Measurements from ENCODE around the gene OTUB1.

Gene OTUB1

DNA sequence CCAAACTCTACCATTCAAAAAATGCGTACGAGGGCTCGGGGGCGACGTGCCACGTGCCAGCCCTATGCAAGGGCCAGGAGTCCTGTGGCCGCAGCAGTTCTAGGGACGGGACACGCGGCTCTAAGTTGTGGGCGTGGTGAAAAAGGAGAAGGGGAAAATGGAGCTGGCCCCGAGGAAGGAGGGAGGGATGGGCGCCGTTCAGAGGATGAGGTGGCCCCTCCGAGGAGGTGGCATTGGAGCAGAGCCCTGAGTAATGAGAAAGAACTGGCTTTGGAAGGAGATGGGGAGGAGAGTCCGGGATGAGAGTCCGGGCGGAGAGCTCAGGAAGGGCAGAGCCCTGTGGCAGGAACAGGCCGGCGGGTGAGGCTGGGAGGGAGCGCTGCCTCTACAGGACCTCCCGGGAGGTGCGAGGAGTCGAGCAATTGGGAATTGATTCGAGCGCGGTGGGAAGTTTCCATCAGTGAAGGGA lies 21.0 kb downstream of the OTUB1 start:
- DNase-seq = no peak

DNA sequence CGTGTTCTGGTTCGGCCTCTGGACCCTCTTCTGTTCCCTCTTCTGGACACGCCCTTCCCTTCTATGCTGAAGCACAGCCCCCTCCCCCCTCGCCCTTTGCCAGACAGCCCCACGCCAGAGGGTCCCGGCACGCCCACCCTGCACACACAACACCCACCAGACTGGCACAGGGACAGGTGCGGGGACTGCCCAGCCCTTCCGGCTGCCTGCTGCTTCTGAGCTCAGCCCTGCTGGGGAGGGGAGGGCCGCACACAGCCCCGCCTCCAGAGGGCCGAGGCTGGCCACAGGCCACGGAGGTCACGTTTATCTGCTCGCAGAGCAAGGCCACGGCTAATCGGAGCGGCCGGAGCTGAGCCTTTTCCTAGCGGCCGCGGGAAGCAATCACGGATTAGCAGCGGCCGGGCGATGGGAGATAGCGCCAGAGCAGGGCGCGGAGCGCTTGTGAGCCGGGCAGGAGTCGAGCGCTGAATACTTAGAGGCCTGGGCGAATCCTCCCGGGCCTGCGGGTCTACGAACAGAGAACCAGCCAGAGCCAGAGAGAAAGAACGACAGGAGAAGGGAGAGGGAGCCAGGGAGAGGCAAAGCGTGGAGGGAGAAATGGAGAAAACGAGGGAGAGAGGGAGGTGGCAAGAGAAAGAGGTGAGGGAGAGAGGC lies 21.5 kb downstream of the OTUB1 start:
- no peak for DNase-seq

DNA sequence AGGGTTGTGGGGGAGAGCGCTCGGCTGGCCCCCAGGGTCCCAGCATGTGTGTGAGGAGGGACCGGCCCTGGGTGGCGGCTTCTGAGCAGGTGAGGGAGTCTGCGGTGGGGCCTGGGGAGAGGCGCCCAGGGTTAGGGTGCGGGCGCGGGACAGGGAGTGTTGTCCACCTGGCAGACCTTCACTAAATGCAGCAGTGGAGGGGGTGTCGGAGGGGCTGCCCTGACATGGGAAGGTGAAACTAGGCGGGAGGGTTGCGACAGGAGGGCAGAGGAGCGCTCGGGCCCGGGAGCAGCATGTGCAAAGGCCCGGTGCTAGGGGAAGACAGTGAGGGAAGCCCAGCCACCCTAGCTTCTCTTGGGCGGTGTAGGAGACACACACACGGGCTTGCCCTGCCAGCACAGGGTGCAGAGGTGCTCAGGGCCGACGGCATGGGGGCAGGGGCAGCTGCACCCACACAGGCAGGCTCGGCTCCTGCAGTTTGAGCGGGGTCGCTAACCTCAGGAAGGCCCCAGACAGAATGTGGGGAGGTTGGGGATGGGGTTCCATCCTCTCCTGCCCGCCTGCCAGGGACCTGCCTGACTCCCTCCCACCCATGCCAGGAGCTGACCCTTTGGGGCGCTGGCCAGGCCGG lies 22.2 kb downstream of the OTUB1 start:
- no peak for DNase-seq

DNA sequence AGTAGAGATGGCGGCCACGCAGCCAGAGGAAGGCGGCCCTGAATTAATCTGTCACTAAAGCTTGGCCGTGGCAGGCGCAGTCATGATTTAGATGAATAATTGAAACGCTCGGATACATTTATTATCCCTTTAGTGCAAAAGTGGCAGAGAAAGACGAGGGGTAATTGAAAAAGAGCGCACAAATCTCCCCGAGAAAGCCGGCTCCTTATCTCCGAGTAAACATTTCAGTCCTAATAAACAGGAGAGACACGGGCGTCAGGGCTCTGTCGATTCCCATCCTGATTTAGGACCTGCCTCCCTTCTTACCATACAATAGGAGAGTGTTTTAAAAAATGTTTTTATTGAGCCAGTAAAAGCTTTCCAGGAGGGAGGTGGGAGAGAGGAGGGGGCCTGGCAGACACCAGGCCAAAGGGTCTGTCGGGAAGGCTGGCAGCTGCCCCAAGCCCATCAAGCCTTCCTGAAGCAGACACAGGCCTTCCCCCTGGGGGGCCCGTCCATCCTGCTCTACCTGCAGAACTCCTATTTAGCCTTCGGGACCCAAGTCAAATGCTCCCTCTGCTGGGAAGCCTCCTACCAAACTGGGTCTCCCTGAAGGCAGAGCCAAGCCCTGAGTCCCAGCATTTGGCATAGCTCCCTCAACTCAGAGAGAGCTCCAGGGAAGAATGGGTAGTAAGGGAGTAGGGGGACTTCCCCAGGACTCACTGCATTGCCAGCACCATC lies 22.8 kb downstream of the OTUB1 start:
- no peak for DNase-seq

DNA sequence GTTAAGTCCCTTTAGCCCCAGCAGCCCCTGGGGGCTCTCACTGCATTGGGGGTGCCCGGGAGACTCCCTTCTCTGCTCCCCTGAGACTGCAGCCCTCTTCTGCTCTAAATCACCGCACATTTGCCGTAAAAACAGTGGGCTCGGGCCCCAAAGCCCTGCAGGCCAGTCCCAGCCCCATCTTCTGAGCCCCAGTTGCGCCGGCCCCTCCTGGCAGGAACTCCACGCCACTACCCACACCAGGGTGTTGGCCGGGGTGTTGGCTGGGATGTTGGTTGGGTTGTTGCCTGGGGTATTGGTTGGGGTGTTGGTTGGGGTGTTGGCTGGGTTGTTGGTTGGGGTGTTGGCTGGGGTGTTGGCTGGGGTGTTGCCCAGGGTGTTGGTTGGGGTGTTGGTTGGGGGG lies 23.5 kb downstream of the OTUB1 start:
- no peak for DNase-seq

DNA sequence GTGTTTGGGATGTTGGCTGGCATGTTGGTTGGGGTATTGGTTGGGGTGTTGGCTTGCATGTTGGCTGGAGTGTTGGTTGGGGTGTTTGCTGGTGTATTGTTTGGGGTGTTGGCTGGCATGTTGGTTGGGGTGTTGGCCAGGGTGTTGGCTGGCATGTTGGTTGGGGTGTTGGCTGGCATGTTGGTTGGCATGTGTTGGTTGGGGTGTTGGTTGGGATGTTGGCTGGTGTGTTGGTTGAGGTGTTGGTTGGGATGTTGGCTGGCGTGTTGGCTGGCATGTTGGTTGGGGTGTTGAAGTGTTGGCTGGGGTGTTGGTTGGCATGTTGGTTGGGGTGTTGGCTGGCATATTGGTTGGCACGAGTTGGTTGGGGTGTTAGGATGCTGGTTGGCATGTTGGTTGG lies 24.5 kb downstream of the OTUB1 start:
- DNase-seq = no peak

DNA sequence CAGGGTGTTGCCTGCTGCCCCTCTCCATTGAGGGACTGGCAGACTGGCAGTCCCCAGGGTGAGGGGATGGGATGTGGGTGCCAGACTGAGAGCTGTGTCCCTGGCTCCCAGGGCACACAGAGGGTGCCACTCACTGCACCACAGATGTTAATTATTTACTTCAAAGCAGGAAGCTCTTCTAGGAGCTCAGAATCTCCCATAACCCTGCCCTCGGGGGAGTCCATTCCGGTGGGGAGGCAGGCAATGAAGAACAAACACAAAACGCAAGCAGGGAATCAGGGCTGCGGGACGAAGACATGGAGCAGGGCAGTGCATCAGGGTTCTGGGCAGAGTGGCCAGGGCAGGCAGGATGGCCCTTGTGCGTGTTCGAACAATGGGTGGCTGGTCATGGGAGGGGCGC lies 25.1 kb downstream of the OTUB1 start:
- DNase-seq = no peak

DNA sequence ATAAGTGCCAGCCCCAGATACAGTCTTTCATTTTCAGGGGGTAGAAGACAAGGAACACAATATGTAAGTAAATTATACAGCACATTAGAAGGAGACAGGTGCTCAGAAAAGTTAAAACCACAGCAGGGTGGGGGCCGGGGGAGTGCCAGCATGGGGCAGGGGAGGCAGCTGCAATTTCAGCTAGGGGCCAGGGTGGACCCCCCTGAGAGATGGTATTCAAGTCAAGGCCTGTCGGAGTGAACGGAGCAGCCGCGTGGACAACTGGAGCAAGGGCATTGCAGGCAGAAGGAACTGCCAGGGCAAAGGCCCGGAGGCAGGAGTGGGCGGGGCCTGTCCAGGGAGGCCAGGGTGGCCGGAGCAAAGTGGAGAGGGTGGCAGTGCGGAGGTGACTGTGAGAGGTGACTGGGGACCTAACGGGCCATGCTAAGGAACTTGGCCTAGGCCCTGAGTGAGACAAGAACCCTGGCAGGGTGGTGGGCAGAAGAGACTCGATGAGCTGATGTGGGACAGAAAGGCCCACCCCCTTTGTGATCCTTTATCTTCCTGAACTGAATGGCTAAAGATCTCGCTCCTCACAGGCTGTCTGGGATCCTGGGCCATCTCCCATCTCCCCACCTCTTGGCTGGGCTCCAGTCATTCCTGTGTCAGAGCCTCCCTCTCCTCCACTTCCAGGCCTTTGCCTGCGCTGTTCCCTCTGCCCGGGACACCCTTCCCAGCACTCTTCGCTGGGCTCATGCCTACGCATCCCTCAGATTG lies 27.1 kb downstream of the OTUB1 start:
- no peak for DNase-seq

DNA sequence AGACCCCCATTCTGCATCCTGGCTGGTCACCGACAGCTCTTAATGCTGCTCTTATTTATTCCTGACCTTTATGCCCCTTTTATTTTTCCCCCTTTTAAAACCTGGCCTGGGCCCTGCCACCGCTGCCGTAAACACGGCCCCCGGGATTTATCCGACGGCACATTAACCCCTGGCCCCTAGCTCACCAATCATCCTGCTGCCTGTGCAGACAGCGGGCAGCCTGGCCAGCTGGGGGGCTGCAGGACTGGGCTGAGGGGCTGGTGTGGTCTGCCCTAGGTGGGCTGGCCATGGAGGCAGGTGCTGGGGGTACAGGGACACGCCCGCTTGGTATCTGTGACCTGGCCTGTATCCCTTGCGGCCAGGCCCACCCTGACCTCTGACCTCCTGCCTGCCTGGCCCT lies 28.1 kb downstream of the OTUB1 start:
- DNase-seq = no peak

DNA sequence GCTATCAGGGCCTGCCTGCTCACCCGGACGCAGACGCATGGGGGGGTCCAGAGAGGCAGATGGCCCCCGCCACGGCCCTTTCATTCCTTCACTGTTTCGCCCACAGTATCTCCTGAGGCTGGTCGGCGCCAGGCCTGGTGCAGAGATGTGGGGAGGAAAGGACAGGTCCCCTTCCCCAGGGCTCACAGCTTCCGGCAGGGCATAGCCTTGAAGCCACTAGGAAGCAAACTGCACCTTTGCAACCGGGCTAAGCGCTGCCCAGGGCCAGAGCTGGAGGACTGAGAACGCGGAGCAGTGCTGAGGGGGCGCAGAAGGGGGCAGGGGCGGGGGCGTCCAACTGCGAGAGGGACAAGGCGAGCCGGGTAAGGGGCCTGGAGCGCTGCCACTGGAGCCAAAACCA lies 29.3 kb downstream of the OTUB1 start:
- no peak for DNase-seq

DNA sequence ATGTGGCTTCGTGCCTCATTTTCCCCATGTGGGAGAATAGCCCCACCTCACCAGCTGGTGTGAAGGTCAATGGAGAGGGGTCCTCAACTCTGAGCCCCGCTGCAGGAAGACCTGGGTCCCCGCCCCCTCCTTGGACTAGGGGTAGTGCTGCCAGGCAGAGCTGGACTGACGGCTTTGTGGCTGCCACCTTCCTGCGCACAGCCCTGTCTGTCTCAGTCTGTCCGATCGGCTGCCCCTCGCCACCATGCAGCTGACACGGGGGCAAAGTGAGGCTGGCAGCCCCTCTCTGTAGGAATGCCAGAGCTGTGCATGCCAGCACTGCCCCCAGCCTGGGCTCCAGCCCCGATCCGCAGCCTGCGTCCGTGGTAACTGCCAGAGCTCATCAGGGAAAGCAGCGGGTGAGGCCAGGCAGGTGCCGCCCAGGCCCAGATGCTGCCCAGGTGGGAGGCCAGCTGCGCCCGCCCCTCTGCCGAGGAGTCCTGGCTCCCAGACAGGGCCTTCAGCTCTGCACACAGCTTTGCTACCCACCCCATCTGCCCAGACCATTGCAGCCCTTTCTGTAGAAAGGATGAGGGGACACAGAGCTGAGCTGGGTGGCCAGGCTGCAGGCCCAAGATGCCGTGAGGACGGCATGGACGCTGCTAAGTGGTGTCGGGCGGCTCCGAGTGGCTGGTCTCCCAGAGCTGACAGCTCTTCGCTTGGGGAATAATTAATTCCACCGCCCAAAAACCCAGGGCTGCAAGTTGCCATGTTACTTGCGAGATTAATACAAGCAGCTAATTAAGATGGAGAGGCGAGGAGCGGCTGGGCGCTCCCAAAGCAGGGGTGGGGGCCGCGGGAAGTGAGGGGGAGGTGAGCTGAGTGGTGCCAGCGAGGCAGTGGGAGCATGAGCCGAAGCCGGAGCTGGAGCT lies 30.0 kb downstream of the OTUB1 start:
- DNase-seq = no peak

DNA sequence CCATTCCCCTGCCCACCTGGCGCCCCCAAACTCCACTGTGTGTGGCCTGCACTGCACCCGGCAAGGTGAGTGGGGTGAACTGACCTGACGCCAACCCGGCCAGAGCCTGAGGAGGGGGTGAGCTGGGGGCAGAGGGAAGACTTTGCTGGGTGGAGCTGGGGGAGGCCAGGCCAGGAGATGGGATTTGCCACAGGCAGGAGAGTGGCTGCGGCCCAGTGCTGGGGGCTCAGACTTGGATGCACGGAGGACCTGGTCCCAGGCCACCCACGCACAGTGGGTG lies 31.6 kb downstream of the OTUB1 start:
- no peak for DNase-seq

DNA sequence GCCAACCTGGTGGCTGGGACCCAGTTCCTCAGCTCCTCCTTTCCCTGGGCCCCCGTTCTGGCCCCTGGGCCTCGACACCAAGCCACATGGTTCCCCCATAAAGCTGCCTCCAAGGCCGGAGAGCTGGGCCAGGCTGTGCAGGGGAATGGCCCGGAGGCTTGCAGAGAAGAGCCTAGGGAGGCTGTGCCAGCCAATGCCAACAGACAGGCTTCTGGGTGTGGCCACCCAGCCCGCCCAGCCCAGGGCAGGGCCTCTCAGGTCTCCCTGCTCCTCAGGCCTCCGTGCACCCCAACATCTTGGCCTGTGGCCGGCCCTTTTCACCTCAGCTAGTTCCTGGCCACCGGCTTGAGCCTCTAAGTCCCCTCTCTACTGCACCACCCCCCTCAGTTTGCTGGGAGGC lies 32.1 kb downstream of the OTUB1 start:
- DNase-seq = no peak

DNA sequence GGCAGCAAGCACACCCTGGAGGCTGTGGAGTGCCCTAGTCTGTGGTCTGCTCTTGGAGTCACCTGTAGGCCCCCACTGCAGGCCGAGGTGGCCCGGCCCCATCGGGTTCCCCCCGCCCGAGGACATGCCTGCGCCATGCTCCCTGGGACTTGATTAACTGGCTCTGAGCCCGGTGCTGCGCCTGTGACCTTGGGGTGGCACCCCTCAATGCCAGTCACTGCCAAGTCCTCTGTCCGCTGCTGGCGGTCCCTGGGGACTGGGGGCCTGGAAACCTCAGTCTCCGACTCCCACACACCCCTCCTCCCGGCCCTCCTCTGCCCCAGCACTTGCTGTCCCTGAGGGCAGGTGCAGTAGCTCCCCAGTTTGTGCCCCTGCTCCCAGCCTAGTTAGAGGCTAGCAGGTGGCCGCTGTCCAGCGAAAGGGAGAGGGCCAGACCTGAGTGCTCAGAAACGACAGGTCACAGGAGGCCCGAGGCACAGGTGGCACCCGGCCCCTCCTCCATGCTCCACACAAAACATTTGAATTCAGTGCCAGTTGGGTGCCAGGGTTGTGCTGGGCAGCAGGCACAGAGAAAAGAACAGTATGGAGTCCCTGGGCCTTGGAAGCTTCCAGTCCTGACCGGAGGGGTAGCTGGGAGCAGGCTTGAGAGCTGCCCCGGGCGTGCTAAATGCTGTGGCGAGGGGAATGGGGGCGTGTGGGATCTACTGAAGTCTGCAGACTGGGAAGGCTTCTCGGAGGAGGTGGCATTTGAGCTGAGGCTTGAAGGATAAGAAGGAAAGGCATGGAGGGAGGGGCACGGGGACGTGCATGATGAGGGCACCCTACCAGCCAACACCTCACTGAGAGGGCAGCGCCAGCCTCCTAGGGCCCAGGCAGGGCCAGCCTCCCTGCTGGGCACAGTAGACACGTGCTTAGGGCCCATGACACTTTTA lies 33.1 kb downstream of the OTUB1 start:
- DNase-seq = no peak

DNA sequence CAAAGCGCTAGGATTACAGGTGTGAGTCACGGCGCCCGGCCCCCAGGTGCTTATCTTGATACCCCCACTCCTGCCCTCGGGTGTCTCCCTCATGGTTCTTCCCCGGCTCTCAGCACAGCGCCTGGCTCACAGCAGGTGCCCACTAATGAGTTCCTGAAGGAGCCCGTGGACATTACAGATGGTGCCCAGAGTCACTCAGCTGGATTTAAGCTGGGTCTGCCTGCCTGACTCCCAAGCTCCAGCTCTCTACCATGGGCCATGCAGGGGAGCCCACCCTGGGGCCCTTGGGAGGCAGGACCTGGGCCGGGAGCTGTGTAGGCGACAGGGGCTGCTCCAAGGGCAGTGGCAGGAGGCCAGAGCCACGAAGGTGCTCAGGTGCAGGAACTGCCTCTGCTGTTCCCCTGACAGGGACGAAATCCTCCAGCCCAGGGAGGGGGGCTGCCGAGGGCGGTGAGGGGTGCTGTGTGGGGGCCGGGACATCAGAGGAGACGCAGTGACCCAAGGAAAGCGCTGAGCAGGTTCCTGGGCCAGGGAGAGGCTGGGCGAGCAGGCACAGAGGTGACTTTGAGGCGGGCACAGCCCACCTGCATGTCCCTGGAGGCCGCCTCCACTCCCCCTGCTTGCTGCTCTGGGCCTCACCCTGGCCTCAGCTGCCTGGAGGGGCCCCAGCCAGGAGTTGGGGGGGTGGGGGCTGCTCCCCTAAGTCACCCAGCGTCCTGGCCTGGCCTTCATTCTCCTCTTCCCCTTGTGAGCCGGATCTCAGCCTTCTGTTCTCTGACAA lies 34.9 kb downstream of the OTUB1 start:
- DNase-seq = no peak

DNA sequence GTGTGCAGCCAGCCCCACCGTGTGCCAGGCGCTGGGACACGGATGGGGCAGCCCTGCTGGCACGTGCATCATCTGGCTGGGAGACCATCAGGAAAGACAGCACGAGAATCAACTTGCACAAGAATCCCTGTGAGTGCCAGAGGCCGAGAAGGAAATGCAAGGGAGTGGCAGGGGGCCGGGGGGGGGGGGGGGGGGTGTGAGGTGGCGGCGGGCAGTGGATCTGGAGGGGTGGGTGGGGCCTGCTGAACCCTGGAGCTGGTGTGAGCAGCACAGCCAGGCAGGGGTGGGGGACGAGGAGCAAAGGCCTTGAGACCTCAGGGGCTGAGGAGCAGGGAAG lies 35.5 kb downstream of the OTUB1 start:
- no peak for DNase-seq

DNA sequence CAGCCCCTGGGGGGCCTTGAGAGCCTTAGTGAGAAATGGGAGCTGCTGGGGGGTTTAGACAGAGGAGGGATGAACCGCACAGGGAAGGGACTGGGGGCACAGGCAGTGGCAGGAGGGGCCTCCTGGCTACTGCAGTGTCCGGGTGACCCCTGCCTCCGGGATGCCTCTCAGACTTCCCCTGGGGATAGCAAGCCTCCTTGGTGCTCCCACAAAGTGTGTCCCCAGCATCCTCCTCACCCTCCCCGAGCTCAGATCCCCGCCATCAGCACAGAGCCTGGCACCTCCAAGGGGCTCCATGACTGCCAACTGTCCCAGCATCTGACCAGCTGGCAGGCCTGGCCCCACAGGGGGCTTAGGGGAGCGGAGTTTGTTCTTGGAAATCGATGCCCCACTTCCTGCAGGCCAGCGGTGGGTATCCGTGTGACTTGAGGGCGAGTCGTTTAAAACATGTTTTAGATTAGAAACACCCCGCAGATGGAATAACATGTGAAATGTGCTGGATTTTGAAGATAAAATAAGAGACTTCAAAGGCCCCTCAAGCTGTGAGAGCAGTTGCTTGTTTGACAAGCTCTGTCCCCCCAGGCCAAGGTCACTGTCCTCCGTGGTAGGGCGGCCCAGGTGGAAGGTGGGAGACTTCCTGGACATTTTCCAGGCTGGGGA lies 36.0 kb downstream of the OTUB1 start:
- DNase-seq = no peak

DNA sequence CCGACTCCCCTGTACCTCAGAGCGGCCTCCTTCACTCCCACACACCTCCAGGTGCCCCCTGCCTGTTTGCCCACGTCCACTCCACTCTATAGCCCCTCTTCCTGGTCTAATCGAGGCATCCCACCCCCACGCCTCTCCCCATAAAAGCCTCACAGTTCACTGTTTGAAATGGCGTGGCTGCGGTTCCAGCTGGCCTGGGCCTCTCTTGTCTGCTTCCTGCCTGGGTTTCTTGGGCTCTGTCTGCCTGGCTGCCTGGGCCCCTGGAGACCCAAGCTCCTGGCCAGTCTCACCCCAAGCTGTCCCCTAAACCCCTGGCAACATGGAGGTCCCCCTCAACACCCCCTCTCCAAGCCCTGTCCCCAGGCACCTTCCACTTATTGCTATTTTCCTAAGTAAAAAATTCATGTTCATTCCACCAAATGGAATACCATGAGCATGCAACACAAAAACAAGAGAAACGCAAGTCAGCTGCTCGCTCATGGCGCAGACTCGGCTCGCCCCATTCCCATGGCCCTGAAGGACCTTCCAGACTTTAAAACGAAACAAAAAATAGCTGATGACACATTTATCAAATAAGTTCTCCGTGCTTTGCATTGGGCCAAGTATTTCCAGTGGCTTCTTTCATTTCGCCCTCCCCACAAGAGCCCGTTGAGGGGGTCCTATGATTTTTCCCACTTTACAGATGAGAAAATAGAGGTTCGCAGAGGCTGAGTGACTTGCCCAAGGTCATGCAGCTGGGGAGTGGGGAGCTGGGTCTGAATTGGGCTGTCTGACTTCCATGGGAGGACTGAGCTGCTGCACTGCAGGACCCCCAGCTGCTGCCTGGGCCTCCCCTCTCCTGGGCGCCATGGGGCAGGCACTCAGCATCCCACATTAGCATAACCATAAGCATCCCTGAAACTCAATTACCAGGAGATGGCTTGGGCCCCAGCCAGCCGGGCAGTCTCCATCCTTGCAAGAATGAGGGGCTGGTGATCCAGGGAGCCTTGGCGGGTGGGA lies 37.8 kb downstream of the OTUB1 start:
- no peak for DNase-seq

DNA sequence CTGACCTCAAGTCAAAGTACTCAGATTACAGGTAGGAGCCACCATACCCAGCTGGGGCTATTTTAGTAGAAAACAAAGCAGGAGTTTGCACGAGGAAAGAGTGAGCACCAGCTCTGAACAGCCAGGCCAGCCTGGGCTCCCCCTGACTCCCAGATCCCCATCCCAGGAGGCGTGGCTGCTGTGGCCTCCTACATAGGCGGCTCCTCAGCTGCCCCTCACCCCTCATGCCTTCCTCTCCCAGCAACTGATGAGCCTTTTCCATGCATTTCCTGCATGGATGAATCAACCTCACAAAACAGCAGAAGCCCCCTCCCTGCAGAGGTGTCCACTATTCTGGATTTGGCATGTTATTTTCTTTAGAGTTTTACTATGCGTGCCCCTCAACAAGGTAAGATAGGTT lies 39.0 kb downstream of the OTUB1 start:
- DNase-seq = no peak
